Stimulated activated CD8-positive, alpha-beta memory T cell treated with anti-CD3 and anti-CD28 coated beads, Interleukin-12 subunit alpha, Interleukin-12 subunit beta, amount 100 ng/mL, for 1 hour (primary cell): ENCODE results near the gene NINJ2.
"Not testable (repeated sequence)": the region's sequence is repeated elsewhere in the genome, so short reads cannot be mapped to it uniquely, and the experiment has no call there.

Experiments
- DNase-seq: peaks from one replicate; pipeline ENCODE4 v3.0.0-alpha.2; 2020; ENCODE audit warnings: low read depth

Gene NINJ2

DNA sequence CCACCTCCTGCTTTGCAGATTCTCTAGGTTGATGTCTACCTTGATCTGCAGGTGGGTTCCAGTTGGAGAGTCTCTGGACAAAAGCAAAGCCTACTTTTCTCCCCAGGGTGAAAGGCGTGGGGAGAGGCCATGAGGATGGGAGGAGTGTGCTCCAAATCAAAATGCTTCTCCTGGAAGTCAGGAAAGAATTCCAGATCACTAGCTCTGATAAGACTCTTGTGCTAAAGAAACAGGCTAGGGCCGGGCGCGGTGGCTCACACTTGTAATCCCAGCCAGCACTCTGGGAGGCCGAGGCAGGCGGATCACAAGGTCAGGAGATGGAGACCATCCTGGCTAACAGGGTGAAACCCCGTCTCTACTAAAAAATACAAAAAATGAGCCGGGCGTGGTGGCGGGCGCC, 21.9 kb downstream of the NINJ2 start:
- DNase-seq, result not testable (repeated sequence)

GRCh38 chr12:640773-641172, 22.5 kb downstream of the NINJ2 start:
- DNase-seq, result no peak

GRCh38 chr12:639988-640387, 23.3 kb downstream of the NINJ2 start:
- DNase-seq, result no peak

- no peak for DNase-seq
These were observed 23.7 kb downstream of the NINJ2 start for GRCh38 chr12:639566-639965.

DNA sequence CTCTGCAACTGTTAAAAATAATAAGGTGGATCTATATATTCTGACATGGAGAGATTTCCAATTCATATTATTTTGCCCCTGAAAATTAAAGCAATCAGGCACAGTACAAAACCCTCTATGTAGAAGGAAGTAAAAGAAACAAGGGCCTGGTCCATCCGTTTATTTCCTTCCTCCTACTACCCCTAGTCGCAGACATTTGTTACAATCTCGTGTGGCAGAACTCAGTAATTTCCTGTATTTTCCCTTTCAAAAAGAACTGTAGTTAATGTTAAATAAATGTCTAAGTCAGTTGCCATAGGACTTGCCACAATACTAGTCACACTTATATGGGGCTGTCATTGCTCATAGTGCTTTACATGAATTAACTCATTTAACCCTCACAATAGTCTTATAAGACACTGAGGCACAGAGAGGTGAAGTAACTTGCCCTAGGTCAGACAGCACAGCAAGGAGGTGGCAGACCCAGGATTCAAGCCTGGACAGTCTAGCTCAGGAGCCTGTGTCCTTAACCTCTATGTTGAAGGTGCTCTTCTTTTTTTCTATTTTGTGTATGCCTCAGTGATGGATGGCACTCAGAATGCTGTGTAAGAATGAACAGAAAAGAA, 24.2 kb downstream of the NINJ2 start:
- DNase-seq, result no peak

DNA sequence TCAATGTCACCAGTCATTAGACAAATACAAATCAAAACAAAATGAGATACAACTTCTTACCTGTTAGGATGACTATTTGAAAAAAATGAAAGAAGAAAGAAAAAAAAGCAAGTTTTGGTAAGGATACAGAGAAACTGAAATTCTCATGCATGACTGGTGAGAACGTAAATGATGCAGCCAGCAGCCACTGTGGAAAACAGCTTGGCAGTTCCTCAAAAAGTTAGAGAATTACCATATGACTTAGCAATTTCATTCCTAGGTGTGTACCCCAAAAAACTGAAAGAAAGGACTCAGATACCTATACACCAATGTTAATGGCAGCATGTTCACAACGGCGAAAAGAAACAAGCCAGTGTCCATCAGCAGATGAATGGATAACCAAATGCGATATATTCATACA, 26.6 kb downstream of the NINJ2 start:
- DNase-seq, result no peak

- DNase-seq, result no peak
These were observed 29.5 kb downstream of the NINJ2 start for GRCh38 chr12:633731-634130.

GRCh38 chr12:632102-632696, 31.0 kb downstream of the NINJ2 start:
- DNase-seq, result no peak

GRCh38 chr12:630656-631632, 32.3 kb downstream of the NINJ2 start:
- DNase-seq, result peak; percentile 47

DNA sequence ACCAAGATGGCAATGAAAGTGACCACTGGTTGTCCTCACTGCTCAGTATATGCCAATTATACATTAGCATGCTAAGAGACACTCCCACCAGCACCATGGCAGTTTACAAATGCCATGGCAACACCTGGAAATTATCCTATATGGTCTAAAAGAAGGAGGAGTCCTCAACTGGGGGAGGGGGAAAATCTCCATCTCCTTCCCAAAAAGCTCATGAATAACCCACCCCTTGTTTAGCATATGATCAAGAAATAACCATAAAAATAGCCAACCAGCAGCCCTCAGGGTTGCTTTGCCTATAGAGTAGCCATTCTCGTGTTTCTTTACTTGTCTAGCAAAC, 34.5 kb downstream of the NINJ2 start:
- DNase-seq, result not testable (repeated sequence)

DNA sequence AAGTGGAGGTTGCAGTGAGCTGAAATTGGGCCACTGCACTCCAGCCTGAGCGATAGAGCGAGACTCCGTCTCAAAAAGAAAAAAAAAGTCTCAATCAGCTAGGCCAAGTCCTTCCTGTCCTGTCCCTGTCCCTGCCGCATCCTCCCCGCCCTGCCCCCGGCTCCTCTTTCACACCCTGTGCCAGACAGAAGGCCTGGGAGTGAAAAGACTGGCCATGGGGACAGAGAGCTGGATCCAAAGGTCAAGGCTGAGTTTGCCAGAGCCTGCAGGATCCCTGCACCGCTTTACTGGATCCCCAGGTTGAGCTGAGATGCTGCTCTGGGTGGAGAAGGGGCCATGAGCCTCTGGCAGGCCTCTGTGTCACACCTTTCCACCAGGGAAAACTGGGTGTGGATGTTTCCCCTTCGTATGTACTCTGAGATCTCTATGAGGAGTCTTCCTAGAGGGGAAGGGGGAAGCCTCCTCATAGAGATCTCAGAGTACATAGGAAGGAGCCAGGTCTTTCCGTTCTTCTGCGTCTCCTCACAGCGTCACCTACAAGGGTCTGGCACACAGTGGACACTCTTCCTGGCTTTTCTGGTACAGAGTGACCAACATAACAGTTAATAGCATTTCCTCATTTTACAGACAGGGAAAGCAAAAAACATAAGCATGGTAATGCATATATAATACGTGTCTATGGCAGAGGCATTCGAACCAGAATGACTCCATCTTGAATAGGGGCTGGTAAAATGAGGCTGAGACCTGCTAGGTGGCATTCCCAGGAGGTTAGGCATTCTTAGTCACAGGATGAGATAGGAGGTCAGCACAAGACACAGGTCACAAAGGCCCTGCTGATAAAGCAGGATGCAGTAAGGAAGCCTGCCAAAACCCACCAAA, 35.1 kb downstream of the NINJ2 start:
- no peak for DNase-seq

GRCh38 chr12:627285-627684, 36.0 kb downstream of the NINJ2 start:
- DNase-seq, result no peak

DNA sequence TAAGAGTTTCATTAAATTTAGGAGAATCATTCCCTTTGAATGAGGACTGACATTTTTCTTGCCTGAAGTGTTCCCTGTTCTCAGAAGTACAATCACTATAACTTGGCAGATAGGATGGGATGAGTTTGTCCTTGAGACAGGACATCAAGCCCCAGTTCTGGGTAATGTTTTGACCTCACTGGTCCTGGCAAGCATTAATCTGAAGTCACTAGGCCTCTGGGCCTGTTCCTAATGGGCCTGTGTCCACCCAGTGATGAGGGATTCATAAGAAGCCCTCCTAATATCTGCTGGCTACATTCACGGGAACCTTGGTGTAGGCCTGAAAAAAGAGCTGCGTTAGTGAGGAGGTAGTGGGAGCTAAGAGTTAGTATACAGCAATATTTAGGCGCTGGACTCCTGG, 37.2 kb downstream of the NINJ2 start:
- DNase-seq, result no peak

GRCh38 chr12:623865-624372, 39.3 kb downstream of the NINJ2 start:
- DNase-seq, result no peak

- no peak for DNase-seq
These were observed 39.9 kb downstream of the NINJ2 start for GRCh38 chr12:623172-623864.

GRCh38 chr12:622416-622815, 40.8 kb downstream of the NINJ2 start:
- no peak for DNase-seq

- no peak for DNase-seq
These were observed 43.9 kb downstream of the NINJ2 start for GRCh38 chr12:619346-619745.

DNA sequence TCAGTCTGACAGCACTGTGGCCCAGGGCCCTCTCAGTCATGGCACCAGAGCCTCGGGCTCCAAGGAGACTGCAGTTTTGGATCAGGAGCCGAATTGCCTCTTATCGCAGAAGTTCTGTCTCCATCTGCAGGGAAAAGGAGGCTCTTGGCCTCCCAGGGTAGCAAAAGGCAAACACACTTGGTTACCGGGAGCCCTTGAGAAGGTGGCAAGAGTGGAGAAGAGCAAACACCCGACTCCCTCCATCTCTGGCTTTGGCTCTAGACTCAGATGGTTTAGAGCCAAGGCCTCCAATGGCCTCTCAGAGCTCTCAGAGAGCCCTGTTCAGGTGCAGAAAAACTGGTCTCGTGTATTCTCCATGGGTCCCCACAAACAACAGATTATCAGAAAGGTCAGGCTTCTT, 44.6 kb downstream of the NINJ2 start:
- DNase-seq, result no peak

- no peak for DNase-seq
These were observed 45.8 kb downstream of the NINJ2 start for GRCh38 chr12:617304-617915.

DNA sequence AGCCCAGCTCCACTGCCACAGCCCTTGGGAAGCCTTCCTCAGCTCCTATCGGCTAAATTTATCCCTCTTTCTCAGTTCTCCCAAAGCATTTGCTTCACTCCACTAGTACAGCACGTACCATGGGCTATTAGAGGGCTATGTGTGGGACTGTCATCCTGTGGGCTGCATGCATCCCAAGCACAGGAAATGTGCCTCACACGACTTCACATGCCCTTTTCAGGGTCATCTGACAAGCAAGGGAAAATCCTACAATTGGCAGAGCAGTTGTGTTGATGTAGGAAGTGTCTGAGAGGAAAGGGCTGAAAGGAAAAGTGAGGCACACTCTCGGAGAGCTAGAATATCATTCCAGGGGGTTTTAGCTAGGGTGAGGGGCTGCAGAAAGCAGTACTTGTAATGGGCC, 47.6 kb downstream of the NINJ2 start:
- no peak for DNase-seq

DNA sequence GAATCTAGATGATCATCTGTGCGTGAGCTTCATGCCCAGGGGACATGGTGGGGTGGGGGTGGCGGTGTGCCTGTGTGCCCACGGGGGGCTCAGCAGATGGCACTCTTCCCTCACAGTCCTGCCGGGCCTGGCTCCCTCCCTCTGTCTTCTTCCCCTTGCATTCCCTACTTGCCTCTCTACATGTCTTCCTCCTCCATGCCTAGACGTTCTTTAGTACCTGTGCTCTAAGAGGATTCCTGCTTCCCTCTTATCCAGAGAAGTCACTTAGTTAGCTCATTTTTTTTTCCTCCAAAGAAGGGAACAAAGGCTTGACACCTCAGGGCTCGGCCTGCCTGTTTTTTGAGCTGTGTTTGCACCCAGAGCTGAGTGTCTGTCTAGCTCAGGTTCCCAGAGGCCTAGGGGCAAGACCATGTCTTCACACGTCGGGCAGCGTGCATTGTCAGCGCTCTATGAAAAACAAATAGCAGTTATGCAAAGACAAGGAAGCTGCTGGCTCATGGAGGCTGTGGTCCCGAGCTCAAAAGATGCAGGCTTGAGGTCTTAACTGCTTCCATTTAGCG, 48.8 kb downstream of the NINJ2 start:
- DNase-seq, result no peak
